NCI-H1436 (cell line): ENCODE data around the gene CD34.

Source experiments
- DNase-seq: peaks from one replicate; lab custom pipeline; 2025; lab: John Stamatoyannopoulos, UW

Gene CD34

GRCh38 chr1:207853372-207853757 lies 57.6 kb downstream of the CD34 start:
- DNase-seq, result no peak

GRCh38 chr1:207852576-207853371 lies 58.2 kb downstream of the CD34 start:
- DNase-seq, result no peak

GRCh38 chr1:207851696-207852095 lies 59.2 kb downstream of the CD34 start:
- DNase-seq, result no peak

GRCh38 chr1:207850621-207851407 lies 60.1 kb downstream of the CD34 start:
- DNase-seq, result no peak

GRCh38 chr1:207849646-207850045 lies 61.3 kb downstream of the CD34 start:
- no peak for DNase-seq

GRCh38 chr1:207849016-207849415 lies 61.9 kb downstream of the CD34 start:
- no peak for DNase-seq

- no peak for DNase-seq
These were observed 62.7 kb downstream of the CD34 start for GRCh38 chr1:207848234-207848633.

- DNase-seq, result no peak
These were observed 63.8 kb downstream of the CD34 start for GRCh38 chr1:207847116-207847515.

GRCh38 chr1:207845109-207845508 lies 65.8 kb downstream of the CD34 start:
- no peak for DNase-seq

- no peak for DNase-seq
These were observed 66.6 kb downstream of the CD34 start for GRCh38 chr1:207844371-207844770.

- DNase-seq, result no peak
These were observed 68.4 kb downstream of the CD34 start for GRCh38 chr1:207842506-207842905.

GRCh38 chr1:207841901-207842300 lies 69.0 kb downstream of the CD34 start:
- DNase-seq, result no peak

GRCh38 chr1:207841293-207841692 lies 69.6 kb downstream of the CD34 start:
- no peak for DNase-seq

- DNase-seq, result no peak
These were observed 70.5 kb downstream of the CD34 start for GRCh38 chr1:207840380-207840779.

- DNase-seq, result no peak
These were observed 71.9 kb downstream of the CD34 start for GRCh38 chr1:207839083-207839413.

GRCh38 chr1:207838156-207839082 lies 72.5 kb downstream of the CD34 start:
- no peak for DNase-seq

- DNase-seq, result no peak
These were observed 73.3 kb downstream of the CD34 start for GRCh38 chr1:207837673-207838072.

- no peak for DNase-seq
These were observed 74.2 kb downstream of the CD34 start for GRCh38 chr1:207836591-207837347.

- DNase-seq, result no peak
These were observed 75.0 kb downstream of the CD34 start for GRCh38 chr1:207835958-207836357.

GRCh38 chr1:207833956-207834660 lies 76.8 kb downstream of the CD34 start:
- no peak for DNase-seq

GRCh38 chr1:207833381-207833780 lies 77.5 kb downstream of the CD34 start:
- no peak for DNase-seq
